NCI-H1105 (cell line): ENCODE data around the gene ERP44.
"Not testable (repeated sequence)": the region's sequence is repeated elsewhere in the genome, so short reads cannot be mapped to it uniquely, and the experiment has no call there.

Source experiments
- DNase-seq: peaks from one replicate; lab custom pipeline; 2025; lab: John Stamatoyannopoulos, UW

ERP44 gene

GRCh38 chr9:100098887-100099721 is at the start of gene ERP44, which contains the start of gene INVS:
TSS of gene ERP44 (minus strand) at chr9:100099000. CDS start at chr9:100098840, 160 bp downstream.
TSS of gene INVS (plus strand) at chr9:100099243. CDS start at chr9:100104522, 5,279 bp downstream.
- DNase-seq: peak; percentile 98

GRCh38 chr9:100145976-100146375 is 47.2 kb upstream of the ERP44 start:
- not testable (repeated sequence) for DNase-seq

GRCh38 chr9:100145167-100145934 is 46.6 kb upstream of the ERP44 start:
- not testable (repeated sequence) for DNase-seq

DNA sequence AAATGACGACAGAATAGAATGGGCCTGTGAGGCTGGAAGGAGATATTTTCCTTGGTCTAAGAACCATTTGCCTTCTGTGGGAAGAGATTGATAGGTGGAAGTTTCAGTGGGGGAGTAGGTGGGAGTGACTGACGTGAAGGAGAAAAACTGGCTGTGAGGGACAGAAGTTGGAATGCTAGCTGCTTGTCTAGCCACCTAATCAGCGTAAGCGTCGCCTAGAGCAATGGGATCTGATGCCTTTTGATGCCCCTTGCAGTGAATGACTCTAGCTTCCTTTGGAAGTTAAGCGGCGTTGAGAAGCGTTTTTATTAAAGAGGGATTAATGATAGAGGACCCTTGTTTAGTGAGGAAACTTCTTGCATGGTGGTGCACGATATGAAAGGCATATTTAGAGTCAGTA is 43.1 kb upstream of the ERP44 start:
- not testable (repeated sequence) for DNase-seq

GRCh38 chr9:100140303-100140702 is 41.5 kb upstream of the ERP44 start:
- not testable (repeated sequence) for DNase-seq

GRCh38 chr9:100136799-100137198 is 38.0 kb upstream of the ERP44 start:
- not testable (repeated sequence) for DNase-seq

DNA sequence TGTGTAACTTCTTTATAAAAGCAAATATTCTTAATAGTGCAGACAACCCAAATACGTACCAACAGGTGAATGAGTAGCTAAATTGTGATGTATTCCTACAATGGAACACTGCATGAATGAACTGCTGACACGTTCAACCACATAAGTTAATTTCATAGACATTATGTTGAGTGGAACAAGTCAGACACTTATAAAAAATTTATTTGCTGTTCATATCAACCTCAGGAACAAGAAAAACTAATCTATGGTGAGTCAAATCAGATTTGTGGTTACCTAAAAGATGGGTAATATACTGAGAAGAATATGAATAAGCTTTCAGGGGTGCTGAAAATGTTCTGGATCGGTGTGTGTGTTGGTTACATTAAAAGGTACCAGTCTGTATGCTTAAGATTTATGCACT is 35.9 kb upstream of the ERP44 start:
- DNase-seq: no peak

DNA sequence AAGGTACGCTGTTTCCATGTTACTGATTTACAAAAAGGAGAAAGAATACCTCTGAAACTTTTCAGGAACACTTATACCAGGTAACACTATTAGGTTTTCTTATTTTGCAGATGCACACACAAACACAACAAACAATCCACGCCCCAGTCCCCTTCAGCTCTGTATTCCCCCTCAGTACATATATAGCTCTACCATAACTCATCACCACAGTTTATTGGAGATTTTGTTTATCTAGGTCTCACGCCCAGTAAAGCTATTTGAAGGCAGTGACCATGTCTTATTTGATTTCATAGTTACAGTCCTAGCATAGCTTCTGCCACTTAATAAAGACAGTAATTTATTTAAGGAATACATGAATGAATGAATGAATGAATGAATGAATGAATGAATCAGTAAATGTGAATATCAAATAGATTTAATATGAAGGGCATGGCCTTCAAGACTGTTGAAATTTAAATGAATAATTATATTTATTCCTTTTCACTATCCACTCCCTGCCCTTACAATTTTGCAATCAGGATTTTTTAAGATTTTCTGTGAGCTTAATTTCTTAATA is 33.2 kb upstream of the ERP44 start:
- no peak for DNase-seq

- DNase-seq: no peak
These were observed 32.4 kb upstream of the ERP44 start for GRCh38 chr9:100131216-100131615.

DNA sequence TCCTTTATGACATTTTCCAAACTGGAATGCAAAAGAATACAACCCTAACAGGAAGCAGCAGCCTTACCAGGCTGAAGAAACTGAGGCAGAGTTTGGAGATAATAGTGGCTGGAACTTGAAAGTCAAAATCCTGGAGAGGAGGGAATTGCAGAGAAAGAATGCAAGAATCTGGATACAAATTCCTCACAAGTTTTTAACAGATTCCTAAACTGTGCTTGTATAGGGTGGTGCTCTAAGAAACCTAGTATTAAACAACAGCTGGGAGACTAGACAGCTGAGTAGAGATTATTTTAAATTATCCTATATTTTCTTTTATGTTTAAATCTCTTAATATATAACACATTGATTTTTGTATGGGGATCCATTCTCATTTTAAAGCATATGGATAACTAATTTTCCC is 31.0 kb upstream of the ERP44 start:
- DNase-seq: no peak

DNA sequence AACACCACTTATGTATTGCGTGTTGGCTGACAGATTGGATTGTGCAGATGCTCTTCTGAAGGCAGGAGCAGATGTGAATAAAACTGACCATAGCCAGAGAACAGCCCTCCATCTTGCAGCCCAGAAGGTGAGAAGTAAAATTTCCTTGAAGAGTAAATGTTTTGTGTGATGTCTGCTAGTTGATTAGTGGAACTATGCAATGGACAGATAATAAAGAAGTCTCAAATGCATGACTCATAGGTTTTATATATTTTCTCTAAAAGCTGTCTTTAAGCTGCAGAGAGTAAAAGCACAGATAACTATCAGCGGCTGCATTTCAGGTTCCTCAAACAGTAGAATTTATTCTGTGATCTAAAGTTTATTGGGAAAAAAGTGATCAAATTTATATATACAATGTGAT is 27.6 kb upstream of the ERP44 start:
- no peak for DNase-seq

DNA sequence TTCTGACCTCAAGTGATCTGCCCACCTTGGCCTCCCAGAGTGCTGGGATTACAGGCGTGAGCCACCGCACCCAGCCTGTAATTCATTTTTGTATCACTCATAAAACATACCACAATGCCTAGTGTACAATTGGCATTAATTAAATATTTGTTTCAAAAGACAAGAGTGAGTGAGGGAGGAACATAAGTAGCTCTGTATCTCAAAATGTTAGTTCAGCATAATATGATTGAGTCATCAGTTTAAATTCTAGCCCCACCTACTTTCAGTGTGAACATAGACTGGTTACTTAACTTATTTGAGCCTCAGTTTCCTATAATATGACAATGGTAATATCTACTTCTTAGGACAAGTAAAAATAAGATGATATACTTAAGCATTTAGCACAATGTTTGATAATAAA is 27.1 kb upstream of the ERP44 start:
- no peak for DNase-seq

DNA sequence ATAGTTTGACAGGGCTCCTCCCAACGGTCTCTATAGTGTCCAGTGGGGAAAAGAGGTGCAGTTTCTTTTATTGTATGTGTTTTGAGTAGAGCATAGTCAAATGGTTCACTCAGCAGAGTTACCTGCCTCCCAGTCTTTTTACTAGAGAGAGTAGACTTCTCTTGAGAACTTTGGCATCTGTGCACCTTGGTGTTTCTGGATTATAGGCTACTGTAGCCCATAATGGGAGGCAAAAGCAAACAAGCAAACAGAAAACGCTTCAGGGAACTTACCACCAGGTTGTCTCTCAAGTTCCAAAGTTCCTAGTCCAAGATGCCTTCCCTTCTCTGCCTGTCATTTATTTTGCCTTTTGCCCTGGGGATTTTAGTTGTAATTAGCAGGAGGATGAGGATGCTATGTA is 26.4 kb upstream of the ERP44 start:
- DNase-seq: no peak

GRCh38 chr9:100120286-100120685 is 21.5 kb upstream of the ERP44 start:
- DNase-seq: no peak

GRCh38 chr9:100117316-100117715 is 18.5 kb upstream of the ERP44 start:
- no peak for DNase-seq

DNA sequence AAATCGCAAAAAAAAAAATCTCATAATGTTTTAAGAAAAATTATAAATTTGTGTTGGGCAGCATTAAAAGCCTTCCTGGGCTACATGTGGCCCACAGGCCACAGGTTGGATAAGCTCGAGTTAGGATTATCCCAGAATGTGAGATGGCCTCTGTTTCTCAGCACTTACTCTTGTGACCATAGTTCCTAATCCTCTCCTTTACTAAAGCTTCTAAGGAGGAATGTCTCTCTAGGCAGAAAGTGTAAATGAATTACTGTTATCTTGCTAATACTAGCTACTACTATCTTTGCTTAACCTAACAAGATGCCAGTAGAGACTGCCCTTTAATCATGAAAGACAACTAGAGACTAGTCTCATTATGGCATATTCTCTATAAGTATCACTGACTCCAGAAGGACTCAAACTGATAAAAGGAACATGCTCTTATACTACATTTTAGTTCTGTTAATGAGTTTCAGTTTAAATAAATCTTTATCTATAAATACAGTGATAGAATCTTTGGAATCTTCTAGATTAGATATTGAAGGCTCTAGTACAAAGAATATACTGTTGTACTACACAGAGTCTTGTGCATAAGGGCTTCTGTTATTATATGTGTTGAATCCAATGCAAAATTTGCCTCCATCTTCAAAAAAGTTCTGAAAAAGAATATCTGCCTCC is 14.0 kb upstream of the ERP44 start:
- DNase-seq: no peak

- DNase-seq: peak; percentile 8
These were observed 12.4 kb upstream of the ERP44 start for GRCh38 chr9:100111235-100111634.

DNA sequence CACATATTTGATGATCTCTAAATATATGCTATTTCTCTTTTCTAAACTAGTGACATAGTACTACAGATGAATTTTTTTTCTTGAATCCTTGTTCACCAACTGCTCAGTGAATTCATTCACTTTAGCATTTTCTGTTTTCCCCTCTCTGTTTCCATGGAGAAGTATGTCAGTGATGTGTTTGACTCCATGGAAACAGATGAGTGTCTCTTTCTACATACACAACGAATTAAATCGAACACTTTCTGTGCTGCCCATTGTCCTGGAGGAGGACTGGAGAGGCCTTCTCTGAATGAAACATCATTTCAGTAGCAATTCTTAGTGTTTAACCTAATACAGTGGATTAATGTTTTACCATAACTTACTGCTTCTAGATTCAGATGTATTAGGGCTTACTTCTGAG is 9.8 kb upstream of the ERP44 start:
- no peak for DNase-seq

- DNase-seq: no peak
These were observed 7.8 kb upstream of the ERP44 start for GRCh38 chr9:100106616-100107015.

GRCh38 chr9:100105861-100106260 is 7.1 kb upstream of the ERP44 start:
- no peak for DNase-seq

DNA sequence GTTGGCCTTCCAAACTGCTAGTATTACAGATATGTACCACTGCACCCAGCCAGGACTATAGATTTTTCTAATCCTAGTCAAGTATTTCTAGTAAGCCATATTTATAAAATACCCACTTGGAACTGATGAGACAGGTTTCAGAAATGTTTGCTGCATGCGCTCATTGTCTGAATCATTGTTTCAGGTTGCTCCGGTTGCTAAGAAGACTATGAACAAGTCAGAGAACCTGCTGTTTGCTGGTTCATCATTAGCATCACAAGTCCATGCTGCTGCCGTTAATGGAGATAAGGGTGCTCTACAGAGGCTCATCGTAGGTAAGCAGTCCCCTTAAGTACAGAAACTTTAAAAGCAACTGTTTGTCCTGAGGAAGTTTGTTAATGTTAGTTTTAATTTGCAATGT is 5.5 kb upstream of the ERP44 start:
- no peak for DNase-seq

- no peak for DNase-seq
These were observed 2.8 kb upstream of the ERP44 start for GRCh38 chr9:100101608-100102007.
